K562 (cell line): ENCODE results near the gene USP20. TPM values are rescaled to one million over a fixed set of nuclear protein-coding genes. Genes with fewer than 3 reads are reported as not detected.
A peak's percentile ranks its signal among the peaks of the same experiment; 100 is the strongest.

Experiments
- ARHGAP35 ChIP-seq: fragments of 450-650 bp; IDR thresholded peaks from 2 replicates; pipeline ENCODE4 v1.6.1; 2018; ENCODE audit not compliant: partially characterized antibody
- BRD4 ChIP-seq: fragments of 200-600 bp; sonication (generic); IDR thresholded peaks from 2 replicates; pipeline ENCODE4 v1.6.1; 2017; ENCODE audit warnings: inconsistent platforms
- CBFA2T2 ChIP-seq: fragments of 450-650 bp; conservative IDR thresholded peaks from 2 replicates; pipeline ENCODE4 v1.6.1; 2017; ENCODE audit warnings: mild to moderate bottlenecking
- CREBBP ChIP-seq: IDR thresholded peaks from one replicate; pipeline ENCODE4 v1.6.1; 2012; ENCODE audit warnings: low read depth, mild to moderate bottlenecking, control low read depth, inconsistent platforms, low read length
- CXXC5 ChIP-seq: fragments of 250-450 bp; sonication (Bioruptor Pico); IDR thresholded peaks from 2 replicates; pipeline ENCODE4 v1.8.0; 2022; ENCODE audit warnings: inconsistent platforms, mild to moderate bottlenecking, moderate library complexity
- DIDO1 ChIP-seq: fragments of 450-650 bp; IDR thresholded peaks from 2 replicates; pipeline ENCODE4 v1.6.1; 2016; ENCODE audit warnings: low read depth, missing biosample characterization, missing genetic modification characterization
- ETV1 ChIP-seq: fragments of 450-650 bp; conservative IDR thresholded peaks from 2 replicates; pipeline ENCODE4 v1.6.1; 2016; ENCODE audit warnings: missing genetic modification characterization, control low read depth, low read depth, missing compliant biosample characterization
- HDAC1 ChIP-seq, 2 experiments: fragments of 450-650 bp; IDR thresholded peaks; 2 replicates each; pipeline ENCODE4 v1.6.1; 2016 to 2017; ENCODE audit warnings: inconsistent platforms in 1 of 2, mild to moderate bottlenecking in 1 of 2, moderate library complexity in 1 of 2
- HNRNPK ChIP-seq: fragments of 200-400 bp; formaldehyde crosslinking; IDR thresholded peaks from one replicate; pipeline ENCODE4 v1.6.1; 2018; ENCODE audit warnings: mild to moderate bottlenecking, low read depth, low read length; ENCODE audit not compliant: poor library complexity, severe bottlenecking
- POLR2A ChIP-seq: fragments of 450-650 bp; conservative IDR thresholded peaks from 2 replicates; pipeline ENCODE4 v1.6.1; 2016
- RBFOX2 ChIP-seq: fragments of 200-400 bp; formaldehyde crosslinking; IDR thresholded peaks from 2 replicates; pipeline ENCODE4 v1.6.1; 2017; ENCODE audit warnings: low read depth, mild to moderate bottlenecking, low read length, moderate library complexity
- SOX6 ChIP-seq: fragments of 450-650 bp; IDR thresholded peaks from 2 replicates; pipeline ENCODE4 v1.6.1; 2014; ENCODE audit warnings: mild to moderate bottlenecking
- TAF15 ChIP-seq: fragments of 200-400 bp; formaldehyde crosslinking; IDR thresholded peaks from 2 replicates; pipeline ENCODE4 v1.6.1; 2017; ENCODE audit warnings: mild to moderate bottlenecking, low read depth, low read length, moderate library complexity
- TEAD4 ChIP-seq, 2 experiments: sonication (generic) in 1 of 2; formaldehyde crosslinking in 1 of 2; IDR thresholded peaks; 2 replicates each; pipeline versions ENCODE4 v1.6.1 to v1.8.0; 2012 to 2022; ENCODE audit warnings: borderline replicate concordance in 1 of 2, inconsistent platforms in 1 of 2, low read length in 1 of 2, mild to moderate bottlenecking in 1 of 2, missing genetic modification reagents in 1 of 2
- XRCC4 ChIP-seq: IDR thresholded peaks from one replicate; pipeline ENCODE4 v1.6.1; 2011; ENCODE audit not compliant: insufficient read depth, insufficient read length; ENCODE audit errors: extremely low read depth
- ZNF175 ChIP-seq: fragments of 200-800 bp; sonication (Bioruptor generic); IDR thresholded peaks from 2 replicates; pipeline ENCODE4 v1.6.1; 2016; ENCODE audit warnings: low read depth, mild to moderate bottlenecking, missing genetic modification characterization, missing compliant biosample characterization
- ZNF239 ChIP-seq: fragments of 250-450 bp; sonication (Bioruptor Pico); IDR thresholded peaks from 2 replicates; pipeline ENCODE4 v1.4.0; 2020; ENCODE audit warnings: mild to moderate bottlenecking
- ZNF263 ChIP-seq: sonication (generic); formaldehyde crosslinking; IDR thresholded peaks from 2 replicates; pipeline ENCODE4 v1.8.0; 2022; ENCODE audit warnings: mild to moderate bottlenecking, missing genetic modification reagents, borderline replicate concordance
- ZNF431 ChIP-seq: sonication (generic); formaldehyde crosslinking; IDR thresholded peaks from 2 replicates; pipeline ENCODE4 v1.8.0; 2022; ENCODE audit warnings: mild to moderate bottlenecking, missing genetic modification reagents
- ZNF584 ChIP-seq: fragments of 200-800 bp; sonication (Bioruptor generic); IDR thresholded peaks from 2 replicates; pipeline ENCODE4 v1.6.1; 2016; ENCODE audit warnings: low read depth, mild to moderate bottlenecking, missing genetic modification characterization, missing compliant biosample characterization
- polyA plus RNA-seq, 8 experiments: library from polyadenylated mRNA; depleted of rRNA in 4 of 8; stranded (reverse) in 5 of 8; unstranded in 3 of 8; fragments of >200 nt; fragmentation: Nextera tagmentation in 2 of 8; fragmentation: Illumina TruSeq in 1 of 8; extraction: Ambion mirVana in 2 of 8; extraction: Trizol in 1 of 8; gene quantifications; 2 replicates each; pipeline versions ENCODE4 v1.2.1 to v1.2.3, GENCODE V29; 2011 to 2014; ENCODE audit warnings: inconsistent platforms in 1 of 8, missing spikeins in 1 of 8
- total RNA-seq, 7 experiments: library from RNA; depleted of rRNA in 6 of 7; stranded (reverse); fragments of >200 nt in 6 of 7; fragmentation: Illumina TruSeq in 2 of 7; extraction: Trizol in 2 of 7; gene quantifications; 2 replicates each; pipeline versions ENCODE4 v1.2.1 to v1.2.3, GENCODE V29; 2011 to 2021; ENCODE audit warnings: low replicate concordance in 1 of 7
- TF ChIP-seq, protein P1 (sequence below): sonication (generic); formaldehyde crosslinking; IDR thresholded peaks from 2 replicates; pipeline ENCODE4 v1.8.1; 2023; ENCODE audit warnings: mild to moderate bottlenecking, missing genetic modification reagents, moderate library complexity
- TF ChIP-seq, protein P2 (sequence below): fragments of 250-450 bp; sonication (Bioruptor Pico); IDR thresholded peaks from 2 replicates; pipeline ENCODE4 v1.5.0; 2020; ENCODE audit warnings: mild to moderate bottlenecking, borderline replicate concordance
- TF ChIP-seq, protein P3 (sequence below): fragments of 250-450 bp; sonication (Bioruptor Pico); IDR thresholded peaks from 2 replicates; pipeline ENCODE4 v1.4.0; 2020; ENCODE audit warnings: mild to moderate bottlenecking, moderate library complexity

Gene USP20
- total and polyA plus RNA-seq, 9 of the 15 experiments (the other 6 are each of a cell fraction or from before 2014, with no cell fraction given), result 1.9 to 136 (median 49.1) TPM

DNA sequence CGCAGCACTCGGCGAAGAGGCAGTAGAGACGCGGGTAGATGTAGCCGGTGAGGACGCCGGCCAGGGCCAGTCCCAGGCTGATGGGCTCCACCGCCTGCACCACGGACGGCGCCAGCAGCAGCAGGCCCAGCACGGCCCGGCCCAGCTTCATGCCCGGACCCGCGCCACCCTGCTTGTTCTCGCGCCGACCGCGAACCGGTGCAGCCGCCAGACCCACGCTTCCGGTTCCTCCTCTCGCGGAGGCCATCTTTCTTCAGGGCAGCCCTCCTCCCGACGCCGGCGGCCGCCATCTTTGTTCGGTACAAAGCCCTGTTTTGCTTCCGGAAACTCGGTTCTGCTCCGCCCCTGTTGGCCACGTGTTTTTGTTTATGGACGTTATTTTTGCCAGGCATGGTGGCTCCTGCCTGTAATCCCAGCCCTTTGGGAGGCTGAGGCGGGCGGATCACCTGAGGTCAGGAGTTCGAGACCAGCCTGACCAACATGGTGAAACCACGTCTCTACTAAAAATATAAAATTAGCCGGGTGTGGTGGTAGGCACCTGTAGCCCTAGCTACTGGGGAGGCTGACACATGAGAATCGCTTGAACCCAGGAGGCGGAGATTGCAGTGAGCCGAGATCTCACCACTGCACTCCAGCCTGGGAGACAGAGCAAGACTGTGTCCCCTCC, 11.2 kb upstream of the USP20 start, which contains the start of gene TOR1A (continued):
- TF ChIP-seq ZNF431 (CRISPR knock-in tag) (no peak), ZNF175 (CRISPR knock-in tag) (peak; percentile 93; the same call in 1 of the 2 replicates), TAF15 (no peak), ETV1 (tag) (peak; percentile 98), CXXC5 (CRISPR knock-in tag) (peak; percentile 89), HNRNPK (no peak), DIDO1 (peak; percentile 86), ARHGAP35 (no peak), CREBBP (no peak), TEAD4 (IDR thresholded peaks at IDR 0.05; ENCODE audit: low read length) (peak; percentile 50; the same call in 1 of the 2 replicates), TEAD4 (CRISPR knock-in tag; IDR thresholded peaks at IDR 0.05; ENCODE audit: borderline replicate concordance) (0 out of 2 replicates have a peak, but pooled peaks have one; percentile 26), HDAC1 (IDR thresholded peaks at IDR 0.05) (peak in 1 of 2 experiments; percentile 99; a peak in 3 of 4 replicates), ZNF263 (CRISPR knock-in tag) (no peak; the same call in 1 of the 2 replicates), RBFOX2 (peak; percentile 94), POLR2A (peak; percentile 96), ZNF239 (CRISPR knock-in tag) (peak; percentile 60), CBFA2T2 (peak; percentile 48), SOX6 (peak; percentile 71), ZNF584 (CRISPR knock-in tag) (0 out of 2 replicates have a peak, but pooled peaks have one; percentile 84), XRCC4 (no peak), BRD4 (no peak)
- TF ChIP-seq, protein P1, sequence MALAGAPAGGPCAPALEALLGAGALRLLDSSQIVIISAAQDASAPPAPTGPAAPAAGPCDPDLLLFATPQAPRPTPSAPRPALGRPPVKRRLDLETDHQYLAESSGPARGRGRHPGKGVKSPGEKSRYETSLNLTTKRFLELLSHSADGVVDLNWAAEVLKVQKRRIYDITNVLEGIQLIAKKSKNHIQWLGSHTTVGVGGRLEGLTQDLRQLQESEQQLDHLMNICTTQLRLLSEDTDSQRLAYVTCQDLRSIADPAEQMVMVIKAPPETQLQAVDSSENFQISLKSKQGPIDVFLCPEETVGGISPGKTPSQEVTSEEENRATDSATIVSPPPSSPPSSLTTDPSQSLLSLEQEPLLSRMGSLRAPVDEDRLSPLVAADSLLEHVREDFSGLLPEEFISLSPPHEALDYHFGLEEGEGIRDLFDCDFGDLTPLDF (CRISPR knock-in tag), result peak; percentile 87
- TF ChIP-seq, protein P2, sequence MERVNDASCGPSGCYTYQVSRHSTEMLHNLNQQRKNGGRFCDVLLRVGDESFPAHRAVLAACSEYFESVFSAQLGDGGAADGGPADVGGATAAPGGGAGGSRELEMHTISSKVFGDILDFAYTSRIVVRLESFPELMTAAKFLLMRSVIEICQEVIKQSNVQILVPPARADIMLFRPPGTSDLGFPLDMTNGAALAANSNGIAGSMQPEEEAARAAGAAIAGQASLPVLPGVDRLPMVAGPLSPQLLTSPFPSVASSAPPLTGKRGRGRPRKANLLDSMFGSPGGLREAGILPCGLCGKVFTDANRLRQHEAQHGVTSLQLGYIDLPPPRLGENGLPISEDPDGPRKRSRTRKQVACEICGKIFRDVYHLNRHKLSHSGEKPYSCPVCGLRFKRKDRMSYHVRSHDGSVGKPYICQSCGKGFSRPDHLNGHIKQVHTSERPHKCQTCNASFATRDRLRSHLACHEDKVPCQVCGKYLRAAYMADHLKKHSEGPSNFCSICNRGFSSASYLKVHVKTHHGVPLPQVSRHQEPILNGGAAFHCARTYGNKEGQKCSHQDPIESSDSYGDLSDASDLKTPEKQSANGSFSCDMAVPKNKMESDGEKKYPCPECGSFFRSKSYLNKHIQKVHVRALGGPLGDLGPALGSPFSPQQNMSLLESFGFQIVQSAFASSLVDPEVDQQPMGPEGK, result no peak
- TF ChIP-seq, protein P3, sequence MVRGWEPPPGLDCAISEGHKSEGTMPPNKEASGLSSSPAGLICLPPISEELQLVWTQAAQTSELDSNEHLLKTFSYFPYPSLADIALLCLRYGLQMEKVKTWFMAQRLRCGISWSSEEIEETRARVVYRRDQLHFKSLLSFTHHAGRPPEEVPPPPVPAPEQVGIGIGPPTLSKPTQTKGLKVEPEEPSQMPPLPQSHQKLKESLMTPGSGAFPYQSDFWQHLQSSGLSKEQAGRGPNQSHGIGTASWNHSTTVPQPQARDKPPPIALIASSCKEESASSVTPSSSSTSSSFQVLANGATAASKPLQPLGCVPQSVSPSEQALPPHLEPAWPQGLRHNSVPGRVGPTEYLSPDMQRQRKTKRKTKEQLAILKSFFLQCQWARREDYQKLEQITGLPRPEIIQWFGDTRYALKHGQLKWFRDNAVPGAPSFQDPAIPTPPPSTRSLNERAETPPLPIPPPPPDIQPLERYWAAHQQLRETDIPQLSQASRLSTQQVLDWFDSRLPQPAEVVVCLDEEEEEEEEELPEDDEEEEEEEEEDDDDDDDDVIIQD, result no peak
